GM18951 (cell line): ENCODE measurements around the gene ARID5B.

Source experiments
- POLR2A ChIP-seq: IDR thresholded peaks from 4 replicates; pipeline ENCODE4 v1.6.1; 2011; ENCODE audit warnings: mild to moderate bottlenecking; ENCODE audit not compliant: insufficient read length, insufficient read depth; ENCODE audit errors: extremely low read depth
- in situ Hi-C: fragments of 300-500 bp; cut with MboI; formaldehyde crosslinking; loops from one replicate; pipeline ENCODE4 v1.12.0; 2022; ENCODE audit warnings: low sequenced_read_pairs, mixed read lengths, inconsistent platforms; ENCODE audit not compliant: unreplicated experiment

ARID5B gene

GRCh38 chr10:61870526-61870895, 31.0 kb upstream of the ARID5B start:
- in situ Hi-C loops: no loop called here
- TF ChIP-seq POLR2A: no peak

- no peak for TF ChIP-seq POLR2A
- in situ Hi-C loops: no loop called here
These were observed 30.0 kb upstream of the ARID5B start for GRCh38 chr10:61871487-61871886.

GRCh38 chr10:61877887-61878739, 23.4 kb upstream of the ARID5B start:
- in situ Hi-C loops: no loop called here
- no peak for TF ChIP-seq POLR2A

- in situ Hi-C loops: no loop called here
- TF ChIP-seq POLR2A: no peak
These were observed 22.8 kb upstream of the ARID5B start for GRCh38 chr10:61878740-61879068.

- no peak for TF ChIP-seq POLR2A
- in situ Hi-C loops: no loop called here
These were observed 18.7 kb upstream of the ARID5B start for GRCh38 chr10:61882621-61883370.

GRCh38 chr10:61883371-61884025, 18.0 kb upstream of the ARID5B start:
- in situ Hi-C loops: no loop called here
- TF ChIP-seq POLR2A: no peak

- TF ChIP-seq POLR2A: no peak
- in situ Hi-C loops: no loop called here
These were observed 13.7 kb upstream of the ARID5B start for GRCh38 chr10:61887772-61888171.

GRCh38 chr10:61888744-61889143, 12.8 kb upstream of the ARID5B start:
- no peak for TF ChIP-seq POLR2A
- in situ Hi-C loops: no loop called here

GRCh38 chr10:61890430-61890829, 11.1 kb upstream of the ARID5B start:
- in situ Hi-C loops: no loop called here

GRCh38 chr10:61890881-61891409, 10.6 kb upstream of the ARID5B start:
- no peak for TF ChIP-seq POLR2A
- in situ Hi-C loops: no loop called here

More at GRCh38 chr10:61890430-61890829, 11.1 kb upstream of the ARID5B start:
- no peak for TF ChIP-seq POLR2A

- TF ChIP-seq POLR2A: no peak
- in situ Hi-C loops: no loop called here
These were observed 9.5 kb upstream of the ARID5B start for GRCh38 chr10:61891906-61892585.

- in situ Hi-C loops: no loop called here
- TF ChIP-seq POLR2A: no peak
These were observed 8.5 kb upstream of the ARID5B start for GRCh38 chr10:61892961-61893360.

- in situ Hi-C loops: no loop called here
These were observed 7.4 kb upstream of the ARID5B start for GRCh38 chr10:61894133-61894532.

More at GRCh38 chr10:61894133-61894532, 7.4 kb upstream of the ARID5B start:
- TF ChIP-seq POLR2A: no peak
